Raji (cell line): ENCODE results near the gene CDKN2D.

ENCODE experiments used
- POLR2A ChIP-seq: IDR thresholded peaks from 2 replicates; pipeline ENCODE4 v1.6.1; 2011; ENCODE audit warnings: low read depth, low read length, control low read depth; ENCODE audit not compliant: insufficient read depth

Gene CDKN2D

DNA sequence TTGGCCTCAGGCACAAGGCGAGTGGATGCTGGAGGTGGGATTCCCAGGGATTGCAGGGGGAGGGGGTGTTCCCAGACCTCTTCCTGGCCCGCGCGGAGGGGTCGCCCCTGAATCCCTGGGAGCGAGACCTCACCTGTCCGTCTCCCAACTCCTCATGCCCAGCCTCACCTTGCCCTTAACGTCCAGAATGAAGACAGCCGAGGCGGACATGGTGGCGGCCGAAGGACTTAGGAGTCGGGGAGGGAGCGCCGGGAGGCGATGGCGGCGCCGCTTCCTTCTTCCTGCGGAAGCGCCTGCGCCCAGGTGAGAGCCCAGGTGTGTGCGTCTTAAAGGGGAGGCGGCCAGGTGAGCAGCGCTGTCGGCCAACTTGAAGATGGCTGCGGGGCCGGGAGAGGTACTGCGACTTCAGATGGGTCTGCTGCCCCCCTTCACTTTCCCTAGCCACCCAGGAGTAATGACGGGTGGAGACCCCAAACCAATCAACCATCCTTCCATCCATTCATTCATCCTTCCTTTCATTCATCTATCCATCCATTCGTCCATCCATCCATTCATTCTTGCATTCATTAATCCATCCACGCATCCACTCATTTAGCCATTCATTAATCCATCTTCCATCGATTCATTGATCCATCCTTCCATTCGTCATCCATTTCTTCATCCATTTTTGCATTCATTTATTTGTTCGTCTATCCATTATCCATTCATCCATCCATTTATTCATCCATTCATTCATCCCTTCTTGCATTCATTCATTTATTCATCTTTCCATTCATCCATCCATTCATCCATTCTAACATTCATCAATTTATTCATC, 18.5 kb upstream of the CDKN2D start, which contains the start of gene AP1M2:
Gene AP1M2 (minus strand): TSS at position 291 of the 817 bp plus-strand sequence. CDS start 81 bp downstream, at position 210.
- TF ChIP-seq POLR2A, result no peak

DNA sequence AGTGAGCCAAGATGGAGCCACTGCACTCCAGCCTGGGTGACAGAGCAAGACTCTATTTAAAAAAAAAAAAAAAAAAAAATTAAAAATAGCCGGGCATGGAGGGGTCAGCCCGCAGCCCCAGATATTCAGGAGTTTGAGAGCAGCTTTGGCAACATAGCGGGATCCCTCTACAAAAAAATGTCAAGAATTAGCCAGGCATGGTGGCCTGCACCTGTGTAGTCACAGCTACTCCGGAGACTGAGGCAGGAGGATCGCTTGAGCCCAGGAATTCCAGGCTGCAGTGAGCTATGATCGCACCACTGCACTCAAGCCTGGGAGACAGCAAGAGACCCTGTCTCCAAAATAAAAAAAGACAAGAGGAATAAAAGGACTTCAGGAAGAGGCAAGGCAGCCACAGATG, 17.6 kb upstream of the CDKN2D start:
- TF ChIP-seq POLR2A, result no peak

- no peak for TF ChIP-seq POLR2A
Measured at GRCh38 chr19:10583036-10583776, 14.4 kb upstream of the CDKN2D start.

- no peak for TF ChIP-seq POLR2A
Measured at GRCh38 chr19:10582091-10582490, 13.3 kb upstream of the CDKN2D start.

GRCh38 chr19:10580979-10581631, 12.3 kb upstream of the CDKN2D start:
- peak; percentile 36; the same call in 1 of the 2 replicates for TF ChIP-seq POLR2A

DNA sequence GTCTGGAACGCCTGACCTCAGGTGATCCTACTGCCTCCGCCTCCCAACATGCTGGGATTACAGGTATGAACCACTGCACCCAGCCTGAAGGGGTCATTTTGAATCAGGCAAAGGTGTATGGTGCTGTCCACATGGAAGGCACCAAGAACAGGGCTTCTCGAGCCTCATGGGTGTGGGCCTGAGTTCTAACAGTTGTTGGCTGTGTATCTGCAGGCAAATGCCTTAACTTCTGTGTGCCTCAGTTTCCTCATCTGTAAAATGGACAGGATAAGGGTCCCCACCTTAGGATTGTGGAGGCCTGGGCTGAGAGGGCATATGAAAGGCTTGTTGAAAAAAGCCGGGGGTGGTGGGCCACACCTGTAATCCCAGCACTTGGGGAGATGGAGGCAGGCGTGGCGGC, 9.2 kb upstream of the CDKN2D start:
- no peak for TF ChIP-seq POLR2A

DNA sequence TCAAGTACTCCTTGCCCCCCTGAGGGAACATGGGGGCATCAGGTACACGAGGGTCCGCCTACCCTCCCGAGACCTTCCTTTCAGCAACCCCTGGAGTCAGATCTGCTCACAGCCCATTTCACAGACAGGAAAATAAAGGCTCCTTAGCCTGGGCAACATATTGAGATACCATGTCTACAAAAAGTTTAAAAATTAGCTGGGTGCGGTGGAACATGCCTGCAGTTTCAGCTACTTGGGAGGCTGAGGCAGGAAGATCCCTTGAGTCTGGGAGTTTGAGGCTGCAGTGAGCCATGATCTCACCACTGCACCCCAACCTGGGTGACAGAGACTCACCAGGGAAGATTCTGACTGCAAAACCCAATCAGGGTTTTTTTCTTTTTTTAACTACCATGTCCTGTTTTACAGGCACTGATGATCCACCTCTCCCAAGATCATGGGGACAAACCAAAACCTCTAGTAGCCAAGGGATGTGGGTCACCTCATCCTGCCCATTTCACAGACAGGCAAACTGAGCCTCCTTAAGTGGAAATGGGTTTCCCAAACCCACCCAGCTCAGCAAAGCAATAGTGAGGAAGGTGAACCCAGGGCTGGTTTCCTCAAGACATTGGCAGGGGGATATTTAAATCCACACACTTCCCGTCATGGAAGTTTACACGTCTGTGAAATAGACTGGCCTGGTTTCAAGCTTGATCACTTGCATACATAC, 6.4 kb upstream of the CDKN2D start:
- TF ChIP-seq POLR2A, result no peak

GRCh38 chr19:10574462-10574861, 5.7 kb upstream of the CDKN2D start:
- no peak for TF ChIP-seq POLR2A

DNA sequence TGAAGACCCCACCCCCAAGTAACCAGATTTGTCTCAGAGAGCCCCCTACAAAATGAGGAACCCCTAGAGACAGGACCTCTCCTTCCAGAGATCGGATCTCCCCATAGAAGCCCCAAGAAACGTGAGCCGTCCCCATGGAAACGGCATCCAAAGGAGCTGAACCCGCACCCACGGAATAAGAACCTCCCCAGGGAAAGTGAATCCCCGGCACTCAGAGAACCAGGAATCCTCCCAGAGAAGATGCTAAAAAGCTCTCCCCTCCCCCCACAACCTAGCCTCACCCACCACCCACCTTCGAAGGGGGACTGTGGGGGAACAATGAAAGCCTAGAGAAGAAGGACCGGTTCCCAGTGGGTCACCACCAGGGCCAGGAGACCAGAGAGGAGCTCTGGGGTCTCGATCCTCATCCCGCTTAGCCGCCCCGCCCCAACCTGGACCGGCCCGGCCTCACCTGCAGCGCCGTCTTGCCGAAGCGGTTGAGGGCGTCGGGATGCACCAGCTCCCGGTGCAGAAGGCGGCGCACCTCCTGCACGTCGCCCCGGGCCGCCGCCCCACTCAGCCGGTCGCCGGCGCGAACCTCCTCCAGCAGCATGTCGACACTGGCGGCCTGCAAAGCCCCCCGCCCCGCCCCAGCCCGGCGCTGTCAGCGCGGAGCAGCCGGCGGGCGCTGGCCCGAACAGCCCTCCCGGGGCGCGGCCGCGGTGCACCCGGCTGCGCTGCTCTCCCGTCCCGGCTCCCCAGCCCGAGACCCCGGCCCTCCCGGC, 535 bp downstream of the CDKN2D start:
- no peak for TF ChIP-seq POLR2A

DNA sequence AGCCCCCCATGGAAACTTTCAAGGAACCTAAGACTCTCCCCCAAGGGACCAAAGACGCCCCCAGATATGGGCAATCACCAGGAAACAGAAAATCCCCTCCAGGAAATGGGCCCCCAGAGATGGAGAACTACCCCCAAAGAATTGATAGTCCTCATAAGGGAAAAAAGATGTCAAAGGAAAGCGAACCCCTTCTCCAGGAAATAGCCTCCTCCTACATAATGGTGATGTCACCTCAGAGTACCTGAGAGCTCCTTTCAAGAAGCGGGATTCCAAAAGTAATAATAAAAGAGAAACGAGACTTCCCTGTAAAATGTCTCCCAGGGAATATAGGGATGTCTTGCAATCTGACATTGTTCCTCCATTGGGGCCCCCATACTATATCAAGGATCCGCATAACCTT, 1.1 kb downstream of the CDKN2D start:
- TF ChIP-seq POLR2A, result no peak

- TF ChIP-seq POLR2A, result no peak
Measured at GRCh38 chr19:10566658-10567410, 1.9 kb downstream of the CDKN2D start.

GRCh38 chr19:10566408-10566657, 2.4 kb downstream of the CDKN2D start:
- no peak for TF ChIP-seq POLR2A

DNA sequence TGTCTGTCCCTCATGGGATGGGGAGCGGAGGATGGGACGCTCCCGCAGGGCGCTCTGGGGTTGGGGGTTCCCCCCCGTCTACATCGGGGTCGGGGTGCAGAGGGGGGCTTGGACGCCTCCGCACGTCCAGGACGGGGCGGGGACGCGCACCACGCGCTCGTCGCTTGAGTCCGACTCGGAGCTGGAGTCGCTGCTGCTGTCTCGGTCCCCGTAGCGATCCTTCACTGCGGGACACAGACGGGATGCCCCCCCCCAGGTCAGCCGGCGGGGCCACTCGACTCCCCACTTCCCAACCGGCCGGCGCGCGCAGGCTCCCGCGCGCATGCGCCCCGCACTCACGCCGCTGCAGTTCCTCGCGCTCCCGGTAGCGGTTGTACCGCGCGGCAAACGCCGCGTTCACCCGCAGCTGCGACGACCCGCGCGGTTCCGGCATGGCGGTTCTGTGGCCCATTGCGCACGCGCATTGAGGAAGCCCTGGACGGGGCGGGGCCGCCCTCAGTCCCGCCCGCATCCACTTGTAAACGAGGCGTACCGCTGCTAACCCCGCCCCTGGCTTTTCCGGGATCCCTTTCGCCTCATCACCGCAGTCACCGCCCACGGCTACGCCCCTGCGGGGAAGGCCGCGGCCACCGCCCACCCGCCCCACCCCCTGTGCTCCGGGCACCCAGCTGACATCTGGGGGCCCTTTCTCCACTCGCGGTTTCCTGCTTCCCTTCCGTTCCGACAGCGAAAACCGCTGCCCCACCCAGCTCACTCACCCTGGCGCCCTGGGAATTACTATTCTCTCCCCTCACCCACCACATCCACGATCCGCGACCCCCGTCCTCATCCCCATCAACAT, 3.0 kb downstream of the CDKN2D start, which contains the start of gene KRI1:
Gene KRI1 (minus strand): TSS at position 444 of the 841 bp plus-strand sequence. CDS start 11 bp downstream, at position 433.
- TF ChIP-seq POLR2A, result peak; percentile 95

DNA sequence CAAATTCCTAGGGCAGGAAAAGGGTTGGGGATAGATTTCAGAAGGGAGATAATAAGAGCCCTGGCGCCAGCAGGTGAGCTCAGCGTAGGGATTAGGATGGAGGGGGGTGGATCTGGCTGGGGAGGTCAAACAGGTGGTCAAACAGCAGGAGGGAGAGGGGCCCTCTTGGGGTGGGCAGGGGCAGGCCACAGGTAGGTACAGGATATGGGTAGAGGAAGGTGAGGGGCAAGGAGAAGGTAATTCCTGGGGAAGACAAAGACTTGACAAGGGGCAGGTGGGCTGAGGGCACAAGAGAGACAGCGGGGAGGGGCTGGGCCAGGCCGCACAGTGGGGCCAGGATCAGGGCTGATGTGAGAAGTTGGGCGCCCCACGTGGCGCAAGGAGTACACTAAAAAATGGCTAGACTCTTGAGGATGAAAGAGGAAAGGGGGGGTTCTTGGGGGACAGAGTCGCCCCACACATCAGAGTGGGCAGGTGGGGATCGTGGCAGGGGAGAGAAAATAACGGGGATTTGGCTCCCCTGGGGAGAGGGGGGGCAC, 3.7 kb downstream of the CDKN2D start:
- TF ChIP-seq POLR2A, result no peak
